HG03520 (cell line): ENCODE measurements around the gene BCAP29.

ENCODE experiments used
- ATAC-seq: cut with Tn5 transposase; IDR thresholded peaks from one replicate; pipeline ENCODE4 v1.9.1; 2021; ENCODE audit warnings: mild to moderate bottlenecking, moderate library complexity; ENCODE audit not compliant: unreplicated experiment

BCAP29 gene

DNA sequence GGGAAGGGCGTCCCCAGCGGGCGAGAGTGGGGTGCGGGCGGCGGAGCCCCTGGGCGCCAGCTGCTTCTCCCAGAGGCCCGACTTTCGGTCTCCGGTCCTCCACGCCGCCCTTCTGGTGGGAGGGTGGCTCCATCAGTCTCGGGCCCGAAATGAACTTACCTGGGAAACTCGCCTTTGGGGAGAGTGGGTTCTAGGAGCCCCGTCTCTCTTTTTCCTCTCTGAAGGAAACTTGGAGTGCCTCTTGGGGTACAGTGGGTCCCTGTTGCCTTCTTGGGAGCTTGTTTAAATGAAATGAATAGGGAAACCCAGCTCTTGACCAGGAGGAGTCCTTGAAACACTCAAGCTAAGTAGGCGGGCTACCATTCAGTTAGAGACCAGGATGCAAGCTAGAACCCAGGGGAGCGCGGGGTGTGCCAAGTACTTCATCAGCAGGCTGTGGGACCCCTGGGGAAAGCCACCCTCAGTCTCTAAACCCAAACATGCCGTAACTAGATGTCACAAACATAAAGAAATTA, 81.9 kb downstream of the BCAP29 start:
- ATAC-seq = no peak

GRCh38 chr7:107663196-107663595, 83.2 kb downstream of the BCAP29 start:
- ATAC-seq = no peak

- ATAC-seq = no peak
These were observed 86.7 kb downstream of the BCAP29 start for GRCh38 chr7:107666790-107667189.

DNA sequence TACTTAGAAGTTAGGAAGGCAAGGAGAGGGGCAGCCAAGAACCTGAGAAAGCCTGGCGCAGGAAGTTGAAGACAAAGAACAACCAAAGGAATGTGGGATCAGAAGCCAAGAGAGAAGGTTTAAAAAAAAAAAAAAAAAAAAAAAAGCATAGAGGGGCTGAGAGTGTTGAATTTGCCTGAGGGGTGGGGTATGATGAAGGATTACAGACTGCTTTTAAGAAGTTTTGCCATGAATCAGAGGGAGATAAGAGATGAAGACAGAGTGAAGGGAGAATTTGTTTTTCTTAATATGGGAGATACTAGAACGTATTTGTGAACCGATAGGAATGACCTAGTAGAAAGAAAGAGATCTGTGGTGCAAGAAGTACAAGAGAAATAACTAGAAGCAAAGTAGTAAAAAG, 87.3 kb downstream of the BCAP29 start:
- no peak for ATAC-seq

DNA sequence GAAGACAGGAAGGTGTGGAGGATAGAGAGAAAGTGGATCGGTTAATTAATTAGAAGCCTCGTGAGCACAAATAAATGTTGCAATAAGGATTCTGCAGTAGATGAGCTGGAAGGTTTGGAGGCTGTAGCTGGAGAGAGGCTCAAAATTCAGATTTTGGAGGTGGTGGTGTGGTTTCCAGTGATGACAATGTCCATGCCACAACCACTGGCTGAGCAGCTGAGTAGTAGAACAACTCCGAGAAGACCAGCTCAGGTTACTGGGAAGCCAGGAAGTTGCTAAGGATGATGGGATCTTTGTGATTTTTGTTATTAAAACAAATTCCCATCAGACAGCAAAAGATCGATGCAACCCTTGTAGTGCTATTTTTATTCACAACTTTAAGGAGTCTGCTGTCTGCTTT, 88.2 kb downstream of the BCAP29 start:
- ATAC-seq = no peak
